Prostate gland (tissue), 2 donors: Measurements from ENCODE around the gene EN1. TPM values are rescaled to one million over a fixed set of nuclear protein-coding genes. Genes with fewer than 3 reads are reported as not detected.

Experiments used
- DNase-seq: peaks from one replicate; pipeline ENCODE4 v3.0.0-alpha.2; 2019; ENCODE audit warnings: low spot score
- H3K27ac ChIP-seq, 2 donors: fragments of 200-600 bp; sonication (generic); 2 replicates each; pipeline ENCODE4 v1.5.1; 2017 to 2019
- H3K27me3 ChIP-seq: fragments of 200-600 bp; sonication (generic); replicated peaks from 2 replicates; pipeline ENCODE4 v1.5.1; 2019; ENCODE audit not compliant: insufficient read depth
- H3K36me3 ChIP-seq, 2 donors: fragments of 200-600 bp; sonication (generic); 1 replicate in 1 of 2; 2 replicates in 1 of 2; pipeline versions ENCODE4 v1.5.1 to v1.8.1; 2017 to 2019
- H3K4me1 ChIP-seq: fragments of 200-600 bp; sonication (generic); replicated peaks from 2 replicates; pipeline ENCODE4 v1.5.1; 2019
- H3K4me3 ChIP-seq, 2 donors: fragments of 200-600 bp; sonication (generic); 2 replicates each; pipeline ENCODE4 v1.5.1; 2017 to 2019
- H3K9me3 ChIP-seq: fragments of 200-600 bp; sonication (generic); 2 replicates; pipeline ENCODE4 v1.5.1; 2017
- POLR2A ChIP-seq: fragments of 450-650 bp; IDR thresholded peaks from one replicate; pipeline ENCODE4 v1.6.1; 2016; ENCODE audit warnings: antibody characterized with exemption, mild to moderate bottlenecking
- POLR2AphosphoS5 ChIP-seq: sonication (generic); formaldehyde crosslinking; IDR thresholded peaks from one replicate; pipeline ENCODE4 v1.6.1; 2017; ENCODE audit warnings: antibody characterized with exemption
- WGBS: methylation state at CpG from one replicate; pipeline ENCODE4 v1.1.5; 2018; 5-methylcytosine and 5-hydroxymethylcytosine counted together
- intact Hi-C: fragments of 100-400 bp; cut with DNase I; formaldehyde crosslinking; loops from one replicate; pipeline ENCODE4 v1.14.2; 2022
- total RNA-seq, 2 donors: library from RNA; depleted of rRNA; stranded (reverse); fragments of >200 nt; gene quantifications; one replicate each; pipeline ENCODE4 v1.1.0, GENCODE V29; 2016
- TF ChIP-seq, protein P1 (sequence below), 4 experiments: fragments of 200-600 bp in 2 of 4; fragments of 450-650 bp in 2 of 4; sonication (generic) in 2 of 4; IDR thresholded peaks; 1 replicate in 3 of 4; 2 replicates in 1 of 4; pipeline ENCODE4 v1.5.1; 2016 to 2019; ENCODE audit warnings: antibody characterized with exemption in 4 of 4, mild to moderate bottlenecking in 2 of 4, moderate library complexity in 2 of 4

The EN1 gene
- total RNA-seq, 2 donors from 2014 or later, result 0.09 TPM; not detected in 1

DNA sequence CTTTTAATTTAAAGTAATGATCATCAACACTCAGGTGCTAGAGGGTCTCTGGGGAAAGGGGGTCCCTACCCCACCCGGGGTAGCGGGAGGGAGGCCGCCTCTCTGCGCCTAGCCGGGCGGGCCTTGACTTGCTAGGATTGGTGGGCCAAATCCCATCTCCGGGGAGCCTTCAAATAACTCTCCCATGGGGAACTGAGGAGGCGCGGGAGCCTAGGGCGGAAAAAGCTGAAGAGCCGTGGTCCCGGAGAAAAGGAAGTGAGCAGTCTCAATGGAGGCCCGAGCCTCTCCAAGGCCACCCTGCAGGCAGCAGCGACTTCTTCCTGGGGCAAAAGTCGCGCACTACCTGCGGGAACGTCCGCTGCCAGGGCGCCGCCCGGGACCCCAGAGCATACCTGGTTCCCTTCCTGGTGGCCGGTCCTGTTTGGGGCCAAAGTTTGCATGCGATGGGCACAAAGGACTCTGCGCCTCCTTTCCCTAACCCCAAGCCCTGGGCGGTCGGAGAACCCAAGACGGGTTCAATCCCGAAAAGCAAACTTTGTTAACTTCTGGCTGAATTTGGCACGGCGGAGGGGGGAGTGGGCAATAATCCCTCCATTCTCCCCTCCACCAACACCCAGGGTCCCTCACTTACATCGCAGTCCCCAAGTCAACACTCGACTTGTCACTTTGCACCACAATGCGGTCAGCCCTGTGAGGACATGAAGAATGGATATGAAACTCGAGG is 13.6 kb downstream of the EN1 start:
- Histone ChIP-seq H3K4me3 (no peak overlapping the region), H3K27ac (no peak overlapping the region), H3K4me1 (no peaks in the 10 kb centered on the region), H3K36me3 (no peaks in the 10 kb centered on the region), H3K27me3 (peaks cover 41% of the 10 kb centered on the region), H3K9me3 (no peaks in the 10 kb centered on the region)
- 9% methylated on average over 35 of the region's 35 CpGs for WGBS
- intact Hi-C loops, result no loop called here
- TF ChIP-seq, protein P1, sequence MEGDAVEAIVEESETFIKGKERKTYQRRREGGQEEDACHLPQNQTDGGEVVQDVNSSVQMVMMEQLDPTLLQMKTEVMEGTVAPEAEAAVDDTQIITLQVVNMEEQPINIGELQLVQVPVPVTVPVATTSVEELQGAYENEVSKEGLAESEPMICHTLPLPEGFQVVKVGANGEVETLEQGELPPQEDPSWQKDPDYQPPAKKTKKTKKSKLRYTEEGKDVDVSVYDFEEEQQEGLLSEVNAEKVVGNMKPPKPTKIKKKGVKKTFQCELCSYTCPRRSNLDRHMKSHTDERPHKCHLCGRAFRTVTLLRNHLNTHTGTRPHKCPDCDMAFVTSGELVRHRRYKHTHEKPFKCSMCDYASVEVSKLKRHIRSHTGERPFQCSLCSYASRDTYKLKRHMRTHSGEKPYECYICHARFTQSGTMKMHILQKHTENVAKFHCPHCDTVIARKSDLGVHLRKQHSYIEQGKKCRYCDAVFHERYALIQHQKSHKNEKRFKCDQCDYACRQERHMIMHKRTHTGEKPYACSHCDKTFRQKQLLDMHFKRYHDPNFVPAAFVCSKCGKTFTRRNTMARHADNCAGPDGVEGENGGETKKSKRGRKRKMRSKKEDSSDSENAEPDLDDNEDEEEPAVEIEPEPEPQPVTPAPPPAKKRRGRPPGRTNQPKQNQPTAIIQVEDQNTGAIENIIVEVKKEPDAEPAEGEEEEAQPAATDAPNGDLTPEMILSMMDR (IDR thresholded peaks at IDR 0.05), result no peak
- no peak for TF ChIP-seq POLR2A
- no peak for TF ChIP-seq POLR2AphosphoS5
- no peak for DNase-seq

DNA sequence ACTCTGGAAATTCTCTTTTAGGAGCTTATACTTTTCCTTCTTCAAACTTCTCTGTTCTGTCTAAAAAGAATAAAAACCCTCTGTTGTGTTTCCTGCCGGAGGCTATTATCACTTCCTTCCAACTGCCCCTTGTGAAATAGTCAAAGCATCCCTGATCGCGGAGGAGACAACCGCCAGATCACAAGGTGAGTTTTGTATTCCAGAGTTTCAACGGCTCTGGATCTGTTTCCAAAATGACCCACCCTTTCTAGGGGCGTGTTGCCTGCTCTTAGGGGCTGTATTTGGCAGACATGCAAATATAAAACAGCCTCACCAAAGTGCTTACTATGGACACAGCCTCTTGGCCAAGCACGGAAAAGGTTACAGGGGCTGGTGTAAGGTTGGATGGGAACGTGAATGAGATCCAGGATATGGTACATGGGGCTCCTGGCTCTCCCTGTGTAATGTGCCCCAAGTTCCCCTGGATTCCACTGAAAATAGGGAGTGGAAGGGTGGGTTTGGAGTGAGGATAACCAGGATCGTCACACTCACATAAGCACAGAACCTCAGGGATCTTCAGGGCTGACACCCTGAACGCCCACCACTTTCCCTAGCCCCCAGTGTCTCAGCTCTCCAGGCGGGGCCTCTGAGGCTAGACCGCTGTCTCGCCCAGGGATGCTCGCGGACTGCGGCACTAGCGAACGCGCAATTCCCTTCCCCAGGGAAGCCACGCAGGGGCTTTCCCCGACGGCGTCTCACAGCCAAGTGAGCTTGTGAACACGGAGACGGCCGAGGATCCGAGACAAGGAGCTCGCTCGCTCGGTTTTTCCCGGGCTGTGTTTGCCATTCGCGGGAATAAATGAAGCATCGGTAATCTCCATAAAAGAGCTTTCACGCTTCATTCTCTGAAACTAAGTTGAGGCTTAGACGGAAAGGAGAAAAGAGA is 14.4 kb downstream of the EN1 start:
- 4% methylated on average over 36 of the region's 36 CpGs for WGBS
- H3K4me1 ChIP-seq, result no peaks in the 10 kb centered on the region
- no peaks in the 10 kb centered on the region for H3K9me3 ChIP-seq
- H3K27ac ChIP-seq, result no peak overlapping the region
- H3K4me3 ChIP-seq, result no peak overlapping the region
- H3K36me3 ChIP-seq, result no peaks in the 10 kb centered on the region
- no peak for DNase-seq
- intact Hi-C loops, result no loop called here
- TF ChIP-seq, protein P1 (IDR thresholded peaks at IDR 0.05), result no peak
- TF ChIP-seq POLR2AphosphoS5, result no peak
- TF ChIP-seq POLR2A, result no peak
- peaks cover 40% of the 10 kb centered on the region for H3K27me3 ChIP-seq

DNA sequence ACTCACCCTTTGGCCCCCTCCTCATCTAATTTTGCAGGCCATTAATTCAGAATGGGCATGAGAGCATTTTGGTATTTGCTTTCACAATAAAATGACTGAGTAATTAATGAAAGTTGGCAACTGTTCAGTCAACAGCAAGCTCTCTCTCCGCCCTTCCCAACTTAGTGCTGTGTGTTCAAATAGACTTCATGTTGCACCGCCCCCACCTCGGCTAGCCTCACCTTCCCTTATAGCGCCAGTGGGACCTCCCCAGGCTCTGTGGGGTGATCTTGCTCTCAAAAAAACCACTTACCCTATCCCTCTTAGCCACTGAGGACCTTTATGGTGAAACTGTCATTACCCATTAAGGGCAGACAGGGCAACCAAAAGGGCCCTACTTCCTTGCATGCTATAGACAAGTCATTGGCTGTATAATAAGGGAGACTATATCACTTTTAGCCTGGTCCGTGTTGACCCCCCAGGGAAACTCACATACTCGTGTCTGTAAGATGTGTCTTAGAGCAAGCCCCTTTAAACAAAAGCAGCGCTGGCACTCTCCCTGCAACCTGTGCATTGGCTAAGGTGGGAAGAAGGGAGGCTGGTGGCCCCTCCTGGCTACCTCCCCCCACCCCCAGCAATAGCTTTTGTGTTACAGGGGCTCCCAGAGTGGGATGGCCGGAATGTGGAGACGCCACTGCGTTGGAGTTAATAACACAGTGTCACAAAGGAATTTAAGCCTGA is 15.2 kb downstream of the EN1 start:
- 5% methylated on average over 10 of the region's 10 CpGs for WGBS
- no peak overlapping the region for H3K27ac ChIP-seq
- TF ChIP-seq POLR2A (no peak), POLR2AphosphoS5 (no peak)
- TF ChIP-seq, protein P1 (IDR thresholded peaks at IDR 0.05), result no peak
- no peak overlapping the region for H3K4me3 ChIP-seq
- H3K36me3 ChIP-seq, result no peaks in the 10 kb centered on the region
- H3K9me3 ChIP-seq, result no peaks in the 10 kb centered on the region
- intact Hi-C loops, result no loop called here
- DNase-seq, result no peak
- H3K27me3 ChIP-seq, result peaks cover 34% of the 10 kb centered on the region
- no peaks in the 10 kb centered on the region for H3K4me1 ChIP-seq

GRCh38 chr2:118830881-118831280 is 16.6 kb downstream of the EN1 start:
- DNase-seq, result no peak
- Histone ChIP-seq H3K27ac (no peak overlapping the region), H3K36me3 (no peaks in the 10 kb centered on the region), H3K4me3 (no peak overlapping the region), H3K9me3 (no peaks in the 10 kb centered on the region), H3K27me3 (peaks cover 30% of the 10 kb centered on the region), H3K4me1 (no peaks in the 10 kb centered on the region)
- 65% methylated on average over 2 of the region's 2 CpGs for WGBS
- intact Hi-C loops, result no loop called here
- TF ChIP-seq, protein P1 (IDR thresholded peaks at IDR 0.05), result no peak
- TF ChIP-seq POLR2AphosphoS5 (no peak), POLR2A (no peak)
